Sigmoid colon (tissue), 7 donors: ENCODE measurements around the gene ANO4. TPM values are rescaled to one million over a fixed set of nuclear protein-coding genes. Genes with fewer than 3 reads are reported as not detected.

Experiments used
- DNase-seq: peaks from one replicate; pipeline ENCODE4 v3.0.0-alpha.2; 2019
- H3K27ac ChIP-seq, 4 donors: fragments of 200-600 bp; sonication (generic); one replicate each; pipeline ENCODE4 v1.5.1; 2016 to 2019; ENCODE audit warnings: mild to moderate bottlenecking in 1 of 4
- H3K27me3 ChIP-seq, 3 donors: fragments of 200-600 bp; sonication (generic); one replicate each; pipeline ENCODE4 v1.5.1; 2019; ENCODE audit warnings: mild to moderate bottlenecking in 1 of 3
- H3K36me3 ChIP-seq, 4 donors: fragments of 200-600 bp; sonication (generic); one replicate each; pipeline ENCODE4 v1.5.1; 2016 to 2019
- H3K4me1 ChIP-seq, 4 donors: fragments of 200-600 bp; sonication (generic); one replicate each; pipeline ENCODE4 v1.5.1; 2017 to 2019
- H3K4me3 ChIP-seq, 4 donors: fragments of 200-600 bp; sonication (generic); one replicate each; pipeline ENCODE4 v1.5.1; 2017 to 2019; ENCODE audit warnings: mild to moderate bottlenecking in 2 of 4, moderate library complexity in 1 of 4
- H3K9me3 ChIP-seq, 4 donors: fragments of 200-600 bp in 3 of 4; sonication (generic) in 3 of 4; one replicate each; pipeline versions ENCODE4 v1.5.1 to v1.6.1; 2013 to 2019
- CTCF ChIP-seq, 4 experiments: fragments of 450-650 bp in 3 of 4; fragments of 200-600 bp in 1 of 4; IDR thresholded peaks; one replicate each; pipeline ENCODE4 v1.5.1; 2016 to 2019; ENCODE audit warnings: antibody characterized with exemption in 4 of 4, mild to moderate bottlenecking in 3 of 4, moderate library complexity in 2 of 4
- EP300 ChIP-seq, 4 donors: sonication (generic); formaldehyde crosslinking; IDR thresholded peaks; one replicate each; pipeline ENCODE4 v1.6.1; 2017; ENCODE audit warnings: antibody characterized with exemption in 4 of 4
- POLR2A ChIP-seq, 2 donors: fragments of 450-650 bp; IDR thresholded peaks; one replicate each; pipeline ENCODE4 v1.6.1; 2016; ENCODE audit warnings: antibody characterized with exemption in 2 of 2, mild to moderate bottlenecking in 2 of 2, moderate library complexity in 2 of 2
- POLR2AphosphoS5 ChIP-seq, 4 donors: sonication (generic); formaldehyde crosslinking; IDR thresholded peaks; one replicate each; pipeline ENCODE4 v1.6.1; 2017; ENCODE audit warnings: antibody characterized with exemption in 4 of 4
- WGBS, 2 donors: extraction: QIAGEN DNeasy Blood & Tissue Kit; methylation state at CpG; one replicate each; pipeline ENCODE4 v1.1.7; 2013; 5-methylcytosine and 5-hydroxymethylcytosine counted together
- intact Hi-C: fragments of 100-400 bp; cut with DNase I; formaldehyde crosslinking; loops from one replicate; pipeline ENCODE4 v1.15.1; 2023
- polyA plus RNA-seq, 3 donors: library from polyadenylated mRNA; stranded (reverse); fragments of 200-250 nt; gene quantifications; one replicate each; pipeline ENCODE4 v1.2.3, GENCODE V29; 2013
- total RNA-seq, 4 donors: library from RNA; depleted of rRNA; stranded (reverse); fragments of >200 nt; gene quantifications; one replicate each; pipeline ENCODE4 v1.1.0, GENCODE V29; 2016
- donor health status: healthy with polysubstance abuse.
- donor health status: Bipolar disorder and iron deficiency.
- donor health status: healthy.

Gene ANO4
- total and polyA plus RNA-seq, 7 donors, result 0.09 to 3.3 (median 0.41) TPM; not detected in 2

- Histone ChIP-seq H3K27ac (no peak overlapping the region), H3K27me3 (no peaks in the 10 kb centered on the region), H3K4me1 (no peaks in the 10 kb centered on the region), H3K4me3 (no peak overlapping the region), H3K9me3 (no peaks in the 10 kb centered on the region), H3K36me3 (no peaks in the 10 kb centered on the region)
- intact Hi-C loops, result no loop called here
- no peak for DNase-seq
- TF ChIP-seq EP300 (IDR thresholded peaks at IDR 0.05), result no peak
- TF ChIP-seq POLR2A (IDR thresholded peaks at IDR 0.05), result no peak
- TF ChIP-seq POLR2AphosphoS5 (IDR thresholded peaks at IDR 0.05), result no peak
- TF ChIP-seq CTCF (IDR thresholded peaks at IDR 0.05), result no peak
- 94 to 99% methylated on average over 2 of the region's 2 CpGs for WGBS, 2 donors
These were observed 36.5 kb upstream of the ANO4 start for GRCh38 chr12:100758083-100758482.

GRCh38 chr12:100767371-100767770 lies 27.2 kb upstream of the ANO4 start:
- Histone ChIP-seq H3K4me1 (no peaks in the 10 kb centered on the region), H3K27ac (no peak overlapping the region), H3K36me3 (no peaks in the 10 kb centered on the region), H3K4me3 (no peak overlapping the region), H3K9me3 (no peaks in the 10 kb centered on the region), H3K27me3 (no peaks in the 10 kb centered on the region)
- no peak for DNase-seq
- intact Hi-C loops, result no loop called here
- TF ChIP-seq CTCF (IDR thresholded peaks at IDR 0.05) (no peak), POLR2A (IDR thresholded peaks at IDR 0.05) (no peak), EP300 (IDR thresholded peaks at IDR 0.05) (no peak), POLR2AphosphoS5 (IDR thresholded peaks at IDR 0.05) (no peak)

GRCh38 chr12:100767950-100768349 lies 26.6 kb upstream of the ANO4 start:
- TF ChIP-seq POLR2AphosphoS5 (IDR thresholded peaks at IDR 0.05) (no peak), CTCF (IDR thresholded peaks at IDR 0.05) (no peak), POLR2A (IDR thresholded peaks at IDR 0.05) (no peak), EP300 (IDR thresholded peaks at IDR 0.05) (no peak)
- Histone ChIP-seq H3K4me3 (no peak overlapping the region), H3K9me3 (no peaks in the 10 kb centered on the region), H3K27ac (no peak overlapping the region), H3K4me1 (no peaks in the 10 kb centered on the region), H3K27me3 (no peaks in the 10 kb centered on the region), H3K36me3 (no peaks in the 10 kb centered on the region)
- 79 to 86% methylated on average over 2 of the region's 2 CpGs for WGBS, 2 donors
- peak; percentile 61 for DNase-seq
- intact Hi-C loops, result no loop called here

GRCh38 chr12:100778967-100779590 lies 15.5 kb upstream of the ANO4 start:
- no peak overlapping the region for H3K4me3 ChIP-seq
- no peak for DNase-seq
- WGBS, 2 donors, result 30 to 60% methylated on average over 1 of the region's 1 CpG
- intact Hi-C loops, result no loop called here
- H3K4me1 ChIP-seq, result no peaks in the 10 kb centered on the region
- no peaks in the 10 kb centered on the region for H3K27me3 ChIP-seq
- H3K27ac ChIP-seq, result no peak overlapping the region
- no peaks in the 10 kb centered on the region for H3K36me3 ChIP-seq
- H3K9me3 ChIP-seq, result no peaks in the 10 kb centered on the region
- TF ChIP-seq EP300 (IDR thresholded peaks at IDR 0.05), result no peak
- TF ChIP-seq POLR2A (IDR thresholded peaks at IDR 0.05), result no peak
- no peak for TF ChIP-seq CTCF (IDR thresholded peaks at IDR 0.05)
- no peak for TF ChIP-seq POLR2AphosphoS5 (IDR thresholded peaks at IDR 0.05)

- no peak for DNase-seq
- Histone ChIP-seq H3K4me1 (peaks cover 0 to 9% (median 0%) of the 10 kb centered on the region in 4 donors), H3K27ac (no peak overlapping the region), H3K27me3 (no peaks in the 10 kb centered on the region), H3K9me3 (no peaks in the 10 kb centered on the region), H3K4me3 (no peak overlapping the region), H3K36me3 (no peaks in the 10 kb centered on the region)
- no peak for TF ChIP-seq POLR2AphosphoS5 (IDR thresholded peaks at IDR 0.05)
- no peak for TF ChIP-seq POLR2A (IDR thresholded peaks at IDR 0.05)
- no peak for TF ChIP-seq CTCF (IDR thresholded peaks at IDR 0.05)
- no peak for TF ChIP-seq EP300 (IDR thresholded peaks at IDR 0.05)
- 93 to 96% methylated on average over 1 of the region's 1 CpG for WGBS, 2 donors
- intact Hi-C loops, result no loop called here
These were observed 5.4 kb upstream of the ANO4 start for GRCh38 chr12:100789146-100789545.
